ENCODE measurements around the gene TTYH1. TPM values are rescaled to one million over a fixed set of nuclear protein-coding genes. Genes with fewer than 3 reads are reported as not detected.

Gene TTYH1
- total RNA-seq, 3 donors from 2014 or later = 0.55 to 8.7 (median 1.3) TPM

DNA sequence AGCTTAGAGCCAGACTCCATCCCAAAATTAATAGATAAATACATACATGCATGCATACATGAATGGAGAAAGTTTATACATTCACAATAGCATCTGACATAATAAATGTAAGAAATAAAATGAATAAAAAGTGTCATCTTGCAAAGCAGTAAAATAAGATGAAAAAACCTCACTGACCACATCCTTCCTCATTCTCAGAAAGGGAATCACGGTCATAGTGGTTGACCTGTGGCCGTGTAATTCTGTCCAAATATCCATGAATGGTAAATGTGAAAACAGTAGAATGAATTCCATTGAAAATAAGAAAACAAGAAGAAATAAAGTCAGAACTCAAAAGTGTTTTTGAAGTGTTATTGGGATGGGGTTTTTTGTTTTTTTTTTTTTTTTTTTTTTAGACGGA lies 67.6 kb downstream of the TTYH1 start:
- DNase-seq (no peak), ATAC-seq (no peak)
- H3K36me3 ChIP-seq (ENCODE audit: low read depth) = no peaks in the 10 kb centered on the region
- intact Hi-C loops (cut with DNase I, micrococcal nuclease) = no loop called here
- H3K4me1 ChIP-seq (ENCODE audit: low read depth) = peaks cover 5% of the 10 kb centered on the region
- TF ChIP-seq, protein P1, sequence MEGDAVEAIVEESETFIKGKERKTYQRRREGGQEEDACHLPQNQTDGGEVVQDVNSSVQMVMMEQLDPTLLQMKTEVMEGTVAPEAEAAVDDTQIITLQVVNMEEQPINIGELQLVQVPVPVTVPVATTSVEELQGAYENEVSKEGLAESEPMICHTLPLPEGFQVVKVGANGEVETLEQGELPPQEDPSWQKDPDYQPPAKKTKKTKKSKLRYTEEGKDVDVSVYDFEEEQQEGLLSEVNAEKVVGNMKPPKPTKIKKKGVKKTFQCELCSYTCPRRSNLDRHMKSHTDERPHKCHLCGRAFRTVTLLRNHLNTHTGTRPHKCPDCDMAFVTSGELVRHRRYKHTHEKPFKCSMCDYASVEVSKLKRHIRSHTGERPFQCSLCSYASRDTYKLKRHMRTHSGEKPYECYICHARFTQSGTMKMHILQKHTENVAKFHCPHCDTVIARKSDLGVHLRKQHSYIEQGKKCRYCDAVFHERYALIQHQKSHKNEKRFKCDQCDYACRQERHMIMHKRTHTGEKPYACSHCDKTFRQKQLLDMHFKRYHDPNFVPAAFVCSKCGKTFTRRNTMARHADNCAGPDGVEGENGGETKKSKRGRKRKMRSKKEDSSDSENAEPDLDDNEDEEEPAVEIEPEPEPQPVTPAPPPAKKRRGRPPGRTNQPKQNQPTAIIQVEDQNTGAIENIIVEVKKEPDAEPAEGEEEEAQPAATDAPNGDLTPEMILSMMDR (IDR thresholded peaks at IDR 0.05) = no peak
- H3K4me3 ChIP-seq = no peak overlapping the region
- no peaks in the 10 kb centered on the region for H3K9me3 ChIP-seq

DNA sequence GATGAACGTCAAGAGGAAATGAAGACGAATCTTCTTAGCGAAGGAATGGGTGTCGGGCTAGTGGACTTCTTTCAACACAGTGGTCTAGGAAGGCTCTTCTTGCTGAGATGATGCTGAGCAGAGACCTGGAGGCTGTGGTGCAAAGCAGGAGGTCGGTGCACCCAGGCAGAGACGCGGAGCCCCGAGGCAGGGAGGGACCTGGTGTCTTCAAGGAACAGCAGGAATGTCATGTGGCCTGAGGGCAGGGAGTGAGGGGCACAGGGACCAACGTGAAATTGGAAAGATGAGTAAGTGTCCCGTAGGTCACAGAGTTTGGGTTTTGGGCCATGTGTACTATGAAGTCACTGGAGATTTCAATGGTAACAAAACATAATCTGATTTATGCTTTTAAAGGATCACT lies 69.2 kb downstream of the TTYH1 start:
- DNase-seq (no peak), ATAC-seq (no peak)
- TF ChIP-seq, protein P1 (IDR thresholded peaks at IDR 0.05) = no peak
- intact Hi-C loops (cut with DNase I, micrococcal nuclease) = no loop called here
- H3K4me3 ChIP-seq = no peak overlapping the region
- no peaks in the 10 kb centered on the region for H3K9me3 ChIP-seq
- H3K4me1 ChIP-seq (ENCODE audit: low read depth) = peaks cover 5% of the 10 kb centered on the region
- no peaks in the 10 kb centered on the region for H3K36me3 ChIP-seq (ENCODE audit: low read depth)

DNA sequence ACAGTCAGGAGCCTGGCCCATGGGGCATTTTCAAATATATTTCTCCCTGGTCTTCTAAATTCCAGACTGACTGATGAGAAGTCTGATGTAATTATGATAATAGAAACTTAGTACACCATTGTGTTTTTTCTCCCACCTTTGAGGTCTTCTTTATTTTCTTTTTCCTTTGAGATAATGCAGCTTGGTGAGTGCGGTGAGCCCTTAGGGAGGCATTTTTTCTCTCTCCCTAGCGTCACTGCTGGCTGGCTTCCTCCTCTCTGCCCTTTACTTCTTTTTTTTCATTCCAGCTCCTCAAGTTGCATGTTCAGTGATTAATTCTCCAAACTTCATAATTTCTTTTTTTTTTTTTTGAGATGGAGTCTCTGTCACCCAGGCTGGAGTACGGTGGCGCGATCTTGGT lies 70.6 kb downstream of the TTYH1 start:
- intact Hi-C loops (cut with DNase I, micrococcal nuclease) = no loop called here
- TF ChIP-seq, protein P1 (IDR thresholded peaks at IDR 0.05) = no peak
- DNase-seq (no peak), ATAC-seq (no peak)
- Histone ChIP-seq H3K4me1 (ENCODE audit: low read depth) (peaks cover 5% of the 10 kb centered on the region), H3K9me3 (no peaks in the 10 kb centered on the region), H3K36me3 (ENCODE audit: low read depth) (no peaks in the 10 kb centered on the region), H3K4me3 (no peak overlapping the region)

Other genes with a start within 250 kb of the TTYH1 start
- 100 to 1,000 TPM; 107 to 276 (median 178) TPM for gene TMC4, start 242.3 kb upstream of the TTYH1 start, total RNA-seq
- gene MBOAT7, start 225.9 kb upstream of the TTYH1 start, total RNA-seq = 100 to 1,000 TPM in 2 of 3 donors, 10 to 100 TPM in 1; 79.9 to 176 (median 113) TPM
- gene TSEN34, start 224.2 kb upstream of the TTYH1 start, total RNA-seq = 10 to 100 TPM; 35.0 to 40.3 (median 35.2) TPM
- 1,000 to 10,000 TPM in 2 of 3 donors, 100 to 1,000 TPM in 1; 873 to 1,110 (median 1,027) TPM for gene RPS9, start 214.6 kb upstream of the TTYH1 start, total RNA-seq
- 1 to 10 TPM in 2 of 3 donors, under 1 TPM in 1; 0.67 to 7.7 (median 4.3) TPM for gene LILRB3, start 192.5 kb upstream of the TTYH1 start, total RNA-seq
- gene LILRA6, start 172.7 kb upstream of the TTYH1 start, total RNA-seq = 1 to 10 TPM in 2 of 3 donors, not detected in 1; 2.4 to 3.5 TPM
- 10 to 100 TPM in 2 of 3 donors, 1 to 10 TPM in 1; 5.4 to 17.5 (median 12.2) TPM for gene LILRB5, start 158.2 kb upstream of the TTYH1 start, total RNA-seq
- gene LILRB2, start 134.4 kb upstream of the TTYH1 start, total RNA-seq = 1 to 10 TPM; 1.2 to 9.6 (median 4.7) TPM
- gene LILRA5, start 102.3 kb upstream of the TTYH1 start, total RNA-seq = 1 to 10 TPM in 2 of 3 donors, under 1 TPM in 1; 0.72 to 4.7 (median 1.8) TPM
- gene LILRA4, start 76.3 kb upstream of the TTYH1 start, total RNA-seq = not detected
- 10 to 100 TPM in 2 of 3 donors, 1 to 10 TPM in 1; 5.4 to 26.7 (median 17.1) TPM for gene LAIR1, start 50.5 kb upstream of the TTYH1 start, total RNA-seq
- gene LENG8, start 33.7 kb downstream of the TTYH1 start, total RNA-seq = 100 to 1,000 TPM; 157 to 214 (median 199) TPM
- 10 to 100 TPM in 2 of 3 donors, 1 to 10 TPM in 1; 9.2 to 21.6 (median 20.9) TPM for gene LENG9, start 48.3 kb downstream of the TTYH1 start, total RNA-seq
- gene CDC42EP5, start 57.8 kb downstream of the TTYH1 start, total RNA-seq = 100 to 1,000 TPM; 130 to 446 (median 319) TPM
- not detected for gene LAIR2, start 87.4 kb downstream of the TTYH1 start, total RNA-seq
- 1 to 10 TPM in 2 of 3 donors, under 1 TPM in 1; 0.20 to 4.9 (median 2.6) TPM for gene LILRA2, start 158.3 kb downstream of the TTYH1 start, total RNA-seq
- gene LILRA1, start 178.2 kb downstream of the TTYH1 start, total RNA-seq = 1 to 10 TPM in 1 of 3 donors, under 1 TPM in 2; 0.49 to 2.4 (median 0.76) TPM
- 10 to 100 TPM in 1 of 3 donors, 1 to 10 TPM in 2; 2.6 to 10.7 (median 4.9) TPM for gene LILRB1, start 215.0 kb downstream of the TTYH1 start, total RNA-seq
- 1 to 10 TPM; 3.0 to 8.7 (median 6.4) TPM for gene LILRB4, start 247.5 kb downstream of the TTYH1 start, total RNA-seq